Measurements from ENCODE around the gene TRPC4AP.

The TRPC4AP gene

DNA sequence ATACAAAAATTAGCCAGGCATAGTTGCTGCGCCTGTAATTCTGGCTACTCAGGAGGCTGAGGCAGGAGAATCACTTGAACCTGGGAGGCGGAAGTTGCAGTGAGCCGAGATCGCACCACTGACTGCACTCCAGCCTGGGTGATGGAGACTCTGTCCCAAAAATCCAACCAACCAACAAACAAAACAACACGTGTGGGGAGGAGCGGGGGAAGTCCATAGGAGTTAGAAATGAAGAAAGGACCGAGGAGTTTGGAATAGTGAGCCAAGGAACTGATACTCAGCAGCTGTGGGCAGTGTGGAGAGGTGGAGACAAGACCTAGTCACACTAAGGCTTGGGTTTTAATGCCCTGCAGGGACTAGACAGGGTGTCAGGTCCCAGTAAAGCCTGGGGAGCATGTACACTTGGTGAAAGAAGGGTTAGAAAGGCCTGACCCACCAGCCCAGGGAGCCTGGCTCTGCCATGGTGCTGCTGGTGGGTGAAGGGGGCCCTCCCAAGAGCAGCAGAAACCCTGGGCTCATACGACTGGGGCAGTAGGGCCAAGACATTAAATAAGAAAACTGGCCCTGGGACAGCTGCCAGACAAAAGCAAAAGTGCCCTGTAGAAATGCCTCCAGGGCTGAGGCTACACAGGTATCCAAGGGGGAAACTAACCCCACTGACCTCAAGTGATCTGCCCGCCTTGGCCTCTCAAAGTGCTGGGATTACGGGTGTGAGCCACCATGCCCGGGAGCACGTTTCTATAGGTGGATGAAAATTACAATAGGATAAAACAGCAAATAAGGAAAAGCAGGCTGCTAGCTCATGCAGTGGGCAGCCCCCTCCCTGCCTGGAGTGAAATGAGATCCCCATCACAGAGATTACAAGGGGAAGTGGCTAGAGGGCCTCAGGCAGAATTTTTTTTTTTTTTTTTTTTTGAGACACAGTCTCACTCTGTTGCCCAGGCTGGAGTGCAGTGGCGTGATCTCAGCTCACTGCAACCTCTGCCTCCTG lies 78.9 kb downstream of the TRPC4AP start:
- no peak for DNase-seq

DNA sequence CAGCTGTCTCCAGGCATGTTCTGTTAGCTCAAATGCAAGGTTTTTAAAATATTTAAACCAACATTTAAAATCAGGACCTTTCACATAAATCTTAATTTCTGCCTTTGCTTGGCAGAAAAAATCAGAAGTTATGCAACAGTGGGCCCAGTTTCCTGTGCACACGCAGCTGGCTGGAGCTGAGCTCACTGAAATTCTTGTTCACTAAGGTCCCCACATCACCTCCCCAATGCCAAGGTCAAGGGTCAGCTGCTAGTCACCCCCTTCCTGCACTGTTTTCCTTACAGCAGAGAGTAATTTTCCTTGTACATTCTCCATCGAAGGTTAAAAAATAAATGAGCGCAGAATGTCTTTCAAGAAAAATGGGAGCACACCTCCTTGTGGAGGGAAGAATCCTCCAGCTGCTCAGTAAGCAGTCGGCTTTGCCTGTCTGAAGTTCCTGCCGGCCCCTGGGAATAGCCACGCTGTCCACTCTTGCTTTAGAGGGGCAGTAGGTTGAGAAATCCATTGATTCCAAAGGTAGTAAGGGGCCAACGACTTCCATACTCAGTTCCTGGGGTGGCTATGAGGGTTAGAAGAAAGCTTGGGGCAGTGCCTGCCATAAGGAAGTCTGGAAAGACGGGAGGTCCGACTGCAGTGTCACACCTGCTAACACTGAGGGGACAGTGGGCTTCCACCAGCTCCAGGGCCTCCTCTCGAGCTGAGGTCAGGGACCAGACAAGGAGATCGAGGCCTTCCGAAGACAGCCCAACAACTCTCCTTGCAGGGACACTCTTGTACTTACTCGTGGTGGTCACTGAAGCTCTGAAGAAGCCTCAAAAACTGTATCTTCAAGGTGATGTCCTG lies 80.2 kb downstream of the TRPC4AP start:
- no peak for DNase-seq

DNA sequence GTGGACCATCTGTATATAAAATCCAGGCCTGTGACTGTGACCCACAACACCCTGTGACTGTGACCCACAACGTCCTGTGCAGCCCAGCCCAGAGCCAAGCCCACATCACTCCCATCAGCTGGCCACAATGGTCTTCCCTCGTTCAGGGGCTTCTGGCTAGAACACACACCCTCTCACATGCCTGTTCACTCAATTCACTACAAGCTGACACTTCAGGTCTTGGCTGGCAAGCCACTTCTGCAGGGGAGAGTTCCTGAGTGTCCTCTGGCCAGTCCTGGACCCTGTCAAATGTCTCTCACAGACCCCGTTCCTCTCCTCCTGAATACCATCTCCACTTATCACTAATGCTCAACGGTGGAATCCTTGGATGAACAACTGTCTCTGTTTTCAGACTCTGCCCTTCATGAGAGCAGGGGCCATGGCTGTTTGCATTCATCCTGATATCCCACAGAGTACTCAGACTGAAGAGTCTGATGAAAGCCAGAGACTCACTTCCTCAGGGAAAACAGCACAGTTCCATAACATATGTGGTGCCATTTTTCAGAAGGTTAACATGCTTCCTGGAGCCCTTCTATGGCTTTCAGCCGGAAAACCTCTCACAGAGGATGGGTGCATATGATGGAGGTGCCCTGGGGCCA lies 80.9 kb downstream of the TRPC4AP start:
- DNase-seq: no peak

DNA sequence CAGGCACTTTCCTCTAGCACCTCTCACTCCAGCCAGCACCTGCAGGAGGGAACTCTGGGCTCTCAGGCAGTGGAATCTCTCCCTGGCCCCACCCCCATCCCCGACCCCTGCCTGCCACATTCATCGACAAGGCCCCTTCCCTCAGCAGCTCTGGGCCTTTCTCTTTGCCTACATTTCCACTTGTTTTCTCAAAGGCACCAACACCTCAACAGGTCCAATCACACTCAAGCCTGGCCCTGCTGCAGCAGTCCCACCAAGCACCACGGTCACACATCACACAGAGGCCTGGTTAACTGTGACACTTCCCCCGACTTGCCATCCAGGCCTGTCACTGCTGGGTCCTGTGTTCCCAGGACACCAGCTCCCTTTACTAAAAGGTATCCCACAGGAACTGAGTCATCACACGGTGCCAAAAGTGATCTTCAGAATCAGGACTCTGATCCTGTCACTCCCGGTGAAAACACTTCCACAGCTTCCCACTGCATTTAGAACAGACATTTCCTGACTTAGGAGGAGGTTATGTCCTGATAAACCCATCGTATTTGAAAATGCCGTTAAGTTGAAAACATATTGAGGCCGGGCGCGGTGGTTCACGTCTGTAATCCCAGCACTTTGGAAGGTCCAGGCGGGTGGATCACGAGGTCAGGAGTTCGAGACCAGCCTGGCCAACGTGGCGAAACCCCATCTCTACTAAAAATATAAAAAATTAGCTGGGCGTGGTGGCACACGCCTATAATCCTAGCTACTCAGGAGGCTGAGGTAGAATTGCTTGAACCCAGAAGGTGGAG lies 82.0 kb downstream of the TRPC4AP start:
- DNase-seq: no peak

DNA sequence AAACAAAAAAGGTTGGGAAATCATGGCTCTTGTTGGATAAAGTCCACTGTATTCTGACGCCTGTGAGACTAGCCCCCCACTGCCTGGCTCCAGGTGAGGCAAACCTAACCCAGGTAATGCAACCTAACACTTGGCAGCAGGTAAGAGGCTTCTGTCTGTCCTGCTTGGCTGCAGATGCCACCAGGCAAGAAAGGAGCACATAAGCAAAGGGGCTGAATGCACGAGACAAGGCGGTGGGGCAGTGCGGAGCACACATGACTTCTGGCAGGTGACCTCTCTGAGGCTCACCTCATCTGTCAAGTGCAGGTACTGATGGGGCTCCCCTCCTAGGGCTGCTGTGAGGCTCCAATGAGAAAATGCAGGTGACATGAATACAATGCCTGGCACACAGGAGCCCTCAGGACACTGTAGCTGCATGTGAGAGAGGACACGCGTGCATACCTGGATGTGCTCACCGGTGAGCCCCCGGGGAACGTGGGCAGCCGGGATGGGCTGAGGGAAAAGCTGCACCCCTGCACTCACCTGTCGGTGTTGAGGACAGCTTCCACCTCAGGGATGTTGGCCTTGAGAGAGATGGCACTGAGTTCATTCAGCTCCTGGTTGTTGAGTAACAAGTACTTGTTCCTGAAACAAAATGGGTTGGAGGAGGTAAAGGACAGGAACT lies 82.8 kb downstream of the TRPC4AP start:
- DNase-seq: no peak

DNA sequence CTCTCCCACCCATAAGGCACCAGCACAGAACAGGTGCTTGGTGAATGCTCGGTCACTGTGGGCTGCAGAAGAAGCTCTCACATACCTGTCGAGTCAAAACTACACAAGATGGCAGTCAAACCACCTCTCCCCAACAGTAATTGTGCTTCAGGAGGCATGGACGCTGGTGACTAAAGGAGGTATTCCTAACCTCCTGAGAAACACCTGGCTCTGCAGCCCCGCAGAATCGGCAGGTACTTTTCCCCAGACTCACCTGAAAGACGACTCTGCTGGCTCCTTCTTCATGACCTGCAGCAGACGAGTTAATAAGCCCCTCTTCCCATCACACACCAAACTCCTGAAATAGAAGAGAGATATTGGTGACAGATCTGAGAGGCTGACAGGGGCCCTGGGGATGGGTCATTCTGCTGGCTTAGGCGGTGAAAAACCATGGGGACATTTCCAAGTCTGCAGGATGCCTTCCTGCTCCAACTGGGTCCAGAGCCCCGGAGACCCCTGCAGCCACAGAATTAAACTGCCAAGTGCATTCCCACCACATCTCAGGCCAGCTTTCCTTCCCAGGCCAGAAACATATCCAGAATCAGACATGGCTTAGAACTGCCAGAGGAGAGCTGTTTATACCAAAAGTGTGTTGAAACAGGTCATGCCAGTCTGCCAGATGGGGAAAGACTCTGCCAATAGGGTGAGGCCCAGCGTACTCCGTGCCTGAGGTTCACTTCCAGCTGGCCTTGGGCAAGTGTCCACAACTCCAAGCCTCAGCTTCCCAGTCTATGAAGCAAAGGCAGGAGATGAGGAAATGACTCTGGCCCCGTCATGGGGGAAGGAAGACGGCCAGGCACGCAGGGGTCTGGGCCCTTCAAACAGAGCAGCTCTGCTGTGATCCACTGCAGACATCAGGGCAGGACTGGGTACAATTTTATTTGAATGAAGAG lies 83.9 kb downstream of the TRPC4AP start:
- no peak for DNase-seq

DNA sequence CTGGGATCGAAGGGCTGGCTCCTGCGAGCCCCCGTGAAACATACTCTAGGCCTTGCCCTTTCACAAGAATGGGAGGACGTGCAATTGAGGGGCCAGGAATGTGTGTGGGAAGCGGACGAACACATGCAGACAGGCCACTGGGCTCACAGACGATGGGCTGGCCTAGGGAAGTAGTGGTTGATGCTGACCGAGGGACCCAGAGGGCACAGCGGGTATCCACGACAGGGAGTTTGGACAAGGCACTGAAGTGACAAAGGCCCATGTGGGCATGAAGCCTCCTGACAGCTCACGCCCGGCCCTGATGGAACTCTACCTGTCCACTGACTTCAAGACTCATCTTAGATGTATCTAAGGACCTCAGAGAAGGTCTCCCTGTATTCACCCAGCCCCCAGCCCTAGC lies 84.7 kb downstream of the TRPC4AP start:
- no peak for DNase-seq

DNA sequence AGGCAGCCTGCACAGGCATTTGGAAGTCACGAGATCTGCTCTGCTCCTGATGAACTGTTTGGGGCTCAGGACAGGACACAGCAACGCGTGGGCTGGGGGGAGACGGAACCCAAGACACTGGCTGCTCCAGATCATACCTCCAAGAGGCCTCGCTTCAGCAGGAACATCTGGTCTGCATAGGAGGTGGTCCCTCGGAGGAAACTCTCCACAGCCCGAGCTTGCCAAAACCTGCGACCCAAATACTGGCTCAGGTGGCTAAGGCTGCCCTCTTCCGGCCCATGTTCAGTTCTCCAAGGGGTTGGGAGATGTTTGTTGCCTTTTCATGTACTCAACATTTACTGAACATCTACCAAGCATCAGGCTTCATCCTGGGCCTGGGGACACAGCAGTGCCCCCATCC lies 85.2 kb downstream of the TRPC4AP start:
- no peak for DNase-seq

DNA sequence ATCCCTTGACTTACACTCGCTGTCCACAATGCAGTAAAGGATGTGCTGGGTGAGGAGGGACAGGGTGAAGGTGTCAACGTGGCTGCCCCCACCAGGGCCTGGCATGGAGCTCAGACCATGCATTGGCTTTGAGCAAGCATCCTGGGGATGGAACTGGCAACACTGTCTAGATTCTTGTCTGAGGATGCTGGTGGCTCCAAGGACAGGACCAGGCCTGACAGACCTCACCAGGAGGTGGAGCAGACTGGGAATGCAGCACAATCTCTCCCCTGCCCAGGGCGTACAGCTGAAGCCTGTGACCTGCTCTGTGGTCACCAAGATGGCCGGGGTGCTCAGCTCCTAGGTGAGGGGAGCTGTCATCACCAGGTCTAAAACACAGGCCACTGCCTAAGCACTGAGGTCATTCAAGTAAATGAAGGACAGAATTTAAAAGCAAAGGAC lies 86.1 kb downstream of the TRPC4AP start:
- DNase-seq: no peak

DNA sequence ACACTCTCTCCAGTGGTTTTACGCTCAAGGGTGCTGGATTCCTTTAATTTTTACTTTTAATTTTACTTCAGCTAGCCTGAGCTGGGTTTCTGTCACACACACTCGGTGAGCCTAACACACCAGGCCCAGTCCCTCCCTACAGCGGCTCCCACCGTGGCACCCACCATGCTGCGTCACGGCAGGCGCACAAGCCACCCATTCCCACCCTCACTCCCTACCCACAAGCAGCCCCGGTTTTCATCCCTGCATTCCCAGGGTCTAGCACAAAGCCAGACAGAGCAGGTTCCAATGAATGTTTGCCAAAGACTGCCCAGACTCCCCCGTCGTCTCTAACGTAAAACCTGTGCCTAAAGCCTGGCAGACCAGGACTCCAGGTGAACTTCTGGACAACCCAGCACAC lies 86.6 kb downstream of the TRPC4AP start:
- DNase-seq: no peak

DNA sequence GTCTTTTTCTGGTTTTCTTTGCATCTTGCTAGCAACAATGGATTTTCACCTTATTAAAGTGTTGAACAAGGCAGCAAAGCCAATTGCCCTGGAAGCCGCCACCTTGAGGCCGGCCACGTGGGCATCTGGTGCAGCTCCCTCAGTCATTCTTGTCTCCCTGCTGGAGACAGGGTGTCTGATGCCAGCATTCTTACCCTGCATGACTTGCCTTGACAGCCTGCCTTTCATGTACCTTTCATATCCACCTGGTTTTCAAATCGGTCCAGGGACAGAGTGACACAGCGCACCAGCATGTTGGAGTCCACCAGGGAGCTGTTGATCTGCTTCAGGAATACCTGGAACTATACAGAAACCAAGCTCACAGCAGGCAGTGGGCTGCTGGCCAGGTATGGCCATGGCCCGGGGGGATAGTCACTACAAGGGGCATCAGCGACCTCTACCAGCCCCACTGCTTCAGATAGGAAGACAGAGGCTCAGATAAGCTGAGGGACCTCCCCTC lies 87.1 kb downstream of the TRPC4AP start:
- DNase-seq: no peak

DNA sequence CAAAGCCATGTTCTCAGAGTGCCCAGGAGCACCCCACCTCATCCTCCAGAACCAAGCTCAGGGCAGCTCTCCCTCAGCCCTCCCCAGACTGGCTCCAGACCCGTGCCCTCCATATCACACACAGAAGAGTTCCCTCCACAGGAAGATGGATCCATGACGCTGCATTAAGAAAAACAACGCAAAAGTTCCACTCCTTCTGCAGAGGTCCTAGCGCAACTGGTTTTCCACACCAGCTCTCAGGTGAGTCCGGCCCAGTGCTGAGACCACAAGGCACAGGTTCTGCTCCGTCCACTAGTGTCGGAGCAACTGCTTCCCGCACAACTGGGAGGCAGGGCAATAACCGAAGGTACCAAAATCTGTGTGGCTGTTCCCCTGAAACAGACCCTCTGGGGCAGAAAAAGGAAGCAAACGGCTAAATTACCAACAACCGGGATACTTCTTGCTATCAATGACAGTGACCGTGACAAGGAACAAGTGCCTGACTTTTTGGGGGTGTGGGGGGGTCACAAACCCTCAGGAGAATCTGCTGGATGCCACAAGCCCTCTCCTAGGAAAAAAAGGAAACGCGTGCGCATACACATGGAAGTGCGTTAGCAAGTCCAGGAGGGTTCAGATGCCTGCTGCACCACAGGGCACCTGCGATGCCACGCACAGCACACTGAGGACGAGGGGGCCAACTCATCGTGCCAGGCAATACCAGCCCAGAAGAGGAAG lies 87.7 kb downstream of the TRPC4AP start:
- no peak for DNase-seq

DNA sequence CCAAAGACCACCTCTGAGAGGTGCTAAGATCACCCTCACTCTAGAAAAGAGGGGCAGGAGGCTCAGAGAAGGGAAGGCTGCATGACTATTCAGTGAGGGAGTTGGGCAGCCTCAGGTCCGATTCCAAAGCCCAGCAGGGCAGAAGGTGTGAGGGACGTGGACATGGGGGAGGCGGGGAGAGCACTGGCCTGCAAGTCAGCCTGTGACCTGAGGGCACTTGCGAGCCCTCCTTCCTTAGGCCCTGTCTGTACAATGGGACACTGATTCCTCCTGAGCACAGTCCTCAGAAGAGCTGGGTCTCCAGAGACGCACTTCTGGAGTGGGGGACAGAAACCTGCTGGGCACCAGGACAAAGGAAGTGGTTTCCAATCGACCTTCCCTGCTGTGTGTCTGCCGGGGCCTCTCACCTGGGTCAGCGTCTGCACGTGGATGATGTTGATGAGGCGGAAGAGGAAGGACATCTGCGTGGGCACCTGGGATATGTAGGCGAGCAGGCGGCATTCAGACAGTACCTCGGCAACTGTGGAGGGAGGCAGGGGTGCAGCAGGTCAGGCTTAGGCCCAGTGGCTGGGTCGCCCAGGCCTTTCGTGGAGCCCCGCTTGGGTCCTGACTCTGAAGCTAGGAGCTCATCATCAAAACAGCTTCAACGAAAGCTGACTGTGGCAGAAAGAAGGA lies 88.4 kb downstream of the TRPC4AP start:
- no peak for DNase-seq

DNA sequence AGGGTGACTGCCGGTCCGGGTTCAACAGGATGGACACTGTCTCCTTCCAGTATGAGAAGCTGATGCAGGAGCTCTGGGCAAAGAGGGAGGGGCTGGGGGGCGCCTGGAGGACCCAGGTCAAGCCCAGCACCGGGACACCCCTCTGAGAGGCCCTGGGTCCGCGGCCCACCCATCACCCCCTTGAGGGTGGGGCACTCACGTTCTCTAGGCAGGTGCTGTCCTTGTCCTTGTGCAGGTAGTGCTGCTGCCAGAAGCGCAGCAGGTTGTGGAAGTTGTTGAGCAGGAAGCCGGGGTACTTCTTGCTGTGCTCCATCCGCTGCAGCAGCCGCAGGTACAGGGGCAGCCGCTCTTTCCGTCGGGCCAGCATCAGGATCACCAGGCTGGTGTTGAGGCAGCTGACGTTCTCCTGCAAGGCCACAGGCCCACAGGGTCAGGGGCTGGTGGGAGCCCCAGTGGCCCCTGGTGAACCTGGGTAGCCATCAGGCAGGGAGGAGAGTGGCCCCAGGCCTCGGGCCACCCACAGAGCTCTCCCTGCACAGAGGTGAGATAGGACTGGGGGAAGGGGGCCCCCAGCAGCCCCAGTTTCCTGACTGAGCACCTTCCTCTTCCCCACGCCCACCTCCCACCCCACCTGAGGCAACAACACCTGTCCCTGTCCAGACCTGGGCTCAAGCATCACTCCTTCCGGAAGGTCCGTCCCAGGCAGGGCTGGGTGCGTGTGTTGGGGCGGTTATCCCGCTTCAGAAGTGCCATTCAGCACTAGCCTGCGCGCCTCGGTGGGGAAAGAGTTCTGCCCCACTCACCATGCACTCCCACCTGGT lies 89.2 kb downstream of the TRPC4AP start:
- no peak for DNase-seq

DNA sequence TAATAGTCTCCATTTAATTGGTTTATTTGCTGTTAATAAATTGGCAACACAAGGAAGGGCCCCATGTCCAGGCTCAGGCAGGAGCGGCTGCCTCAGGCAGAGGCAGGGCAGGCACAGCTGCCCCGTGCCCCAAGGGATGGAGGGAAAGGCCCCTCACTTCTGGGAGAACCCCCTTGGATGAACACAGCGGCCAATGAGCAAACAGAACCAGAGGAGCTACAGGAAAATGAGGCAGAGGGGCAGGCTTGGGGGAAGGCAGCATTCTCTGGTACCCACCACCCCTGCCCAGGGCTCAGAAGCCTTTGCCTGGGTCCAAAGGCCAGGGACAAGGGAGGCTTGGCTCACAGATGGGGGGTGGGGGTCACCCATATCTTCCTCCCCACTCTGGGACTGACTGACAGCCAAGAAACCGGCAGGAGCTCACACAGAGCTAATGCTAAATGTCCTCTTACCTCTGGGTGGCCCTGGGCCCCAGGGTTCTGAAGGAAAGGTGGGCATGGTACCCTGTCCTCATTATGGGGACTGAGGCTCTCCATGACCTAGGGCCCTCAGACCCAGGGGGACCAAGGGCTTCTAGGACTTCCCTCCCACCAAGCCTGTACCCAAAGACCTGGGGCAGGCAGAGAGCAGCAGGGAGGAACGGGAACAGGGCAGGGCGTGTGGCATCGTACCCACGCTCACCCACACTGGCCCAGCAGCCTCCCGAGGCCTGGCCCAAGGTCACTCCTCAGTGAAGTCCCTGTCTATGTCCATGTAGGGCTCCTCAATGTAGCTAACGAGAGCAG lies 90.0 kb downstream of the TRPC4AP start:
- no peak for DNase-seq

DNA sequence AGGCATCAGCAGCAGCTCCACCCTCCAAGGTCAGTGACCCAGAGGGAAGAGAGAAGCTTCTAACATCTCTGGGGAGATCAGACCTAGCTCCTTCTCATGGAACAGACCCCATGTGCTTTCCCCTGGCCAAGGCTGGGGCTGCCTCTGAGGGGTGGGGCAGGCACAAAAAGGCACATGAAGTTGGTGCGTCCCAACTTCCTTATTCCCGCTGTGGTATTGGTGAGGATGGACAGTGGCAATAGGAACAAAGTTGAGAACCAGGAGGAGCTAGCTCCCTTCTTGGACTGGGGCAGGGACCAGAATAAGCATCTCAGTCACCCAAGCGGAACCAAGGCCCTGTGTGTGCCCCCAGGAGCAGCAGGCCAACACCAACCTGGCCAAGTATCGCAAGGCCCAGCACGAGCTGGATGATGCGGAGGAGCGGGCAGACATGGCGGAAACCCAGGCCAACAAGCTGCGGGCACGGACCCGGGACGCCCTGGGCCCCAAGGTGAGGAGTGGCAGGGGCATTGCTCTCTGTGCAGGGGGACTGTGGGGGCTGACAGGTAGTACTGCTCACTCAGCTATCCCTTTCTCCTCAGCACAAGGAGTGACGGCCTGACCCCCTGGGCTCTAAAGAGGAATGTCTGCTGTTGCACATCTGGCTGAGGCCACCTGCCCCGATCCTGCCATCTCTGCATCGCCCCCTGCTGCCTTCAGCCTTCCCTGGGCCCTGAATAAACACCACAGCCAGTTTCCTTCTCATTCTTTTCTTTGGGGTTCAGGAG lies 90.8 kb downstream of the TRPC4AP start:
- DNase-seq: no peak

Data from NCI-H187 (cell line).